Activated CD8-positive, alpha-beta T cell treated with anti-CD3 and anti-CD28 coated beads for 36 hours (primary cell): Measurements from ENCODE around the gene KRT15. TPM values are rescaled to one million over a fixed set of nuclear protein-coding genes. Genes with fewer than 3 reads are reported as not detected.

Experiments used
- ATAC-seq: fragments of 200-7000 bp; cut with Tn5 transposase; one replicate; pipeline ENCODE4 v1.10.0; 2021; ENCODE audit warnings: mild to moderate bottlenecking, moderate library complexity
- CTCF ChIA-PET: fragments of 350-600 bp; sonication (Branson Sonifier 250); formaldehyde crosslinking; loops from one replicate; lab custom pipeline; 2021; ENCODE audit warnings: antibody characterized with exemption; lab: Charles Lee
- POLR2A ChIA-PET: fragments of 350-600 bp; sonication (Branson Sonifier 250); formaldehyde crosslinking; loops from one replicate; lab custom pipeline; 2021; ENCODE audit warnings: antibody characterized with exemption; lab: Charles Lee
- DNase-seq: peaks from one replicate; pipeline ENCODE4 v3.0.0-alpha.2; 2020
- H3K27ac Mint-ChIP-seq: one replicate; pipeline ENCODE4 v1.8.0; 2021; ENCODE audit warnings: mild to moderate bottlenecking, mixed read lengths
- H3K27me3 Mint-ChIP-seq: one replicate; pipeline ENCODE4 v1.8.0; 2021; ENCODE audit warnings: mixed read lengths
- H3K36me3 Mint-ChIP-seq: one replicate; pipeline ENCODE4 v1.8.0; 2021; ENCODE audit warnings: low read depth, mixed read lengths
- H3K4me1 Mint-ChIP-seq: one replicate; pipeline ENCODE4 v1.8.0; 2021; ENCODE audit warnings: low read depth, mixed read lengths
- H3K4me3 Mint-ChIP-seq: one replicate; pipeline ENCODE4 v1.8.0; 2021; ENCODE audit warnings: mild to moderate bottlenecking, moderate library complexity, mixed read lengths
- H3K9me3 Mint-ChIP-seq: one replicate; pipeline ENCODE4 v1.8.0; 2021; ENCODE audit warnings: mixed read lengths
- intact Hi-C: fragments of 100-400 bp; cut with micrococcal nuclease; formaldehyde crosslinking; loops from one replicate; pipeline ENCODE4 v1.10.0; 2022
- total RNA-seq, 2 experiments: library from RNA; stranded (reverse); gene quantifications; one replicate each; pipeline ENCODE4 v1.2.3, GENCODE V29; 2021
- TF ChIP-seq, protein P1 (sequence below): fragments of 200-600 bp; IDR thresholded peaks from one replicate; pipeline ENCODE4 v1.8.0; 2022; ENCODE audit warnings: antibody characterized with exemption, mild to moderate bottlenecking

Gene KRT15
- total RNA-seq, 2 experiments from 2014 or later: not detected

DNA sequence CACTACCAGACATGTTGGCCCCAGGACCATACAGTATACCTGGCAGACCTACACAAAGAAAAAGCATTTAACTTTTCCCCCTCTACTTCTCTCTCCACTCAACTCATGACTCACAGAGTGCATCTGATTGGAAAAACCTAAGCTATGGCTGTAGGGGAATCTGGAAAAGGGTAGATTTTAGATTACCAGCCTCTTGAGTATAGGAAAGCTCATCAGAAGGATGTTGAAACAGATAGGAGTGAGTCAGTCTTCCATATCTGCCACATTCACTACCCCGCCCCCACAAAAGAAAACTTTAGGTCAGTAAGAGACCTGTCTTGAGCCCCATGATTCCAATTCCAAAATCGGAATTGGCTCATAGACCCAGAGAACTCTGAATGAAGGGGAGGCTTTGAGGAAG, 40.9 kb upstream of the KRT15 start:
- TF ChIP-seq, protein P1, sequence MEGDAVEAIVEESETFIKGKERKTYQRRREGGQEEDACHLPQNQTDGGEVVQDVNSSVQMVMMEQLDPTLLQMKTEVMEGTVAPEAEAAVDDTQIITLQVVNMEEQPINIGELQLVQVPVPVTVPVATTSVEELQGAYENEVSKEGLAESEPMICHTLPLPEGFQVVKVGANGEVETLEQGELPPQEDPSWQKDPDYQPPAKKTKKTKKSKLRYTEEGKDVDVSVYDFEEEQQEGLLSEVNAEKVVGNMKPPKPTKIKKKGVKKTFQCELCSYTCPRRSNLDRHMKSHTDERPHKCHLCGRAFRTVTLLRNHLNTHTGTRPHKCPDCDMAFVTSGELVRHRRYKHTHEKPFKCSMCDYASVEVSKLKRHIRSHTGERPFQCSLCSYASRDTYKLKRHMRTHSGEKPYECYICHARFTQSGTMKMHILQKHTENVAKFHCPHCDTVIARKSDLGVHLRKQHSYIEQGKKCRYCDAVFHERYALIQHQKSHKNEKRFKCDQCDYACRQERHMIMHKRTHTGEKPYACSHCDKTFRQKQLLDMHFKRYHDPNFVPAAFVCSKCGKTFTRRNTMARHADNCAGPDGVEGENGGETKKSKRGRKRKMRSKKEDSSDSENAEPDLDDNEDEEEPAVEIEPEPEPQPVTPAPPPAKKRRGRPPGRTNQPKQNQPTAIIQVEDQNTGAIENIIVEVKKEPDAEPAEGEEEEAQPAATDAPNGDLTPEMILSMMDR: no peak
- no peaks in the 10 kb centered on the region for H3K4me1 Mint-ChIP-seq
- H3K9me3 Mint-ChIP-seq: no peaks in the 10 kb centered on the region
- POLR2A ChIA-PET: interaction anchor here (1.5 kb wide), 1 partner anchor 11 kb away, joined by 4 read pairs; no protein-coding TSS in a partner anchor
- no peak for DNase-seq
- CTCF ChIA-PET: interaction anchor here (1.1 to 5.0 kb wide), 4 partner anchors 10 to 89 kb away, joined by 3 to 53 read pairs (median 5); no protein-coding TSS in a partner anchor
- intact Hi-C loops: no loop called here
- H3K36me3 Mint-ChIP-seq: no peaks in the 10 kb centered on the region
- no peak overlapping the region for H3K4me3 Mint-ChIP-seq
- H3K27ac Mint-ChIP-seq: no peak overlapping the region
- ATAC-seq: no peak
- peaks cover 35% of the 10 kb centered on the region for H3K27me3 Mint-ChIP-seq

- ChIA-PET CTCF (interaction anchor here (3.2 to 5.0 kb wide), 2 partner anchors 8 to 92 kb away, joined by 15 to 53 read pairs; no protein-coding TSS in a partner anchor), POLR2A (no interaction called here)
- H3K36me3 Mint-ChIP-seq: no peaks in the 10 kb centered on the region
- H3K4me1 Mint-ChIP-seq: no peaks in the 10 kb centered on the region
- H3K27me3 Mint-ChIP-seq: peaks cover 25% of the 10 kb centered on the region
- DNase-seq (no peak), ATAC-seq (no peak)
- no peaks in the 10 kb centered on the region for H3K9me3 Mint-ChIP-seq
- TF ChIP-seq, protein P1: no peak
- intact Hi-C loops: no loop called here
- no peak overlapping the region for H3K27ac Mint-ChIP-seq
- no peak overlapping the region for H3K4me3 Mint-ChIP-seq
These were observed 38.2 kb upstream of the KRT15 start for GRCh38 chr17:41556931-41557330.

DNA sequence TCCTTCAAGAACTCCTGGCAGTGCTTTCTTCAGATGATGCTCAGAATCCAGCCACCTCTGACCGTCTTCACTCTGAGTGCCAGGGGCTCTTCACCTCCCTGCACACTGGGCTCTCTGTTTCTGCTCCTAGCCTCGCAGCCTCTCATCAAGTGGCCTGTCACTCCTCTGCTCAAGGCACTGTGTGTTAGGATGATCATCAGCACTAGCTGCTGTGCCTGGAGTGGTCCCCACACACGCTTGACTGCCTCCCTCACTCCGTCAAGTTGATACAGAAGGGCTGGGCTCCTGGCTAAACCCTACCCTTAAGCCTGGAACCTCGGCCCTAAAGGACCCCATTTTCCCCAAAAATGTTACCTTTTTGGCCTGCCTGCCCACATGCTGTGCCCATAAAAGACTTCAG, 37.6 kb upstream of the KRT15 start:
- Mint-ChIP-seq H3K36me3 (no peaks in the 10 kb centered on the region), H3K4me3 (no peak overlapping the region), H3K27me3 (peaks cover 22% of the 10 kb centered on the region), H3K27ac (no peak overlapping the region), H3K9me3 (no peaks in the 10 kb centered on the region), H3K4me1 (no peaks in the 10 kb centered on the region)
- intact Hi-C loops: no loop called here
- TF ChIP-seq, protein P1: no peak
- ATAC-seq (no peak), DNase-seq (no peak)
- CTCF ChIA-PET: interaction anchor here (3.2 kb wide), 1 partner anchor 93 kb away, joined by 15 read pairs; no protein-coding TSS in a partner anchor
- POLR2A ChIA-PET: no interaction called here

- no peaks in the 10 kb centered on the region for H3K9me3 Mint-ChIP-seq
- POLR2A ChIA-PET: no interaction called here
- H3K27me3 Mint-ChIP-seq: peaks cover 22% of the 10 kb centered on the region
These were observed 36.6 kb upstream of the KRT15 start for GRCh38 chr17:41555105-41555887.

More at GRCh38 chr17:41555105-41555887, 36.6 kb upstream of the KRT15 start:
- H3K4me3 Mint-ChIP-seq: no peak overlapping the region
- DNase-seq (no peak), ATAC-seq (no peak)
- TF ChIP-seq, protein P1: no peak
- H3K36me3 Mint-ChIP-seq: no peaks in the 10 kb centered on the region
- intact Hi-C loops: no loop called here
- H3K4me1 Mint-ChIP-seq: no peaks in the 10 kb centered on the region
- CTCF ChIA-PET: interaction anchor here (1.4 kb wide), 1 partner anchor 93 kb away, joined by 6 read pairs; no protein-coding TSS in a partner anchor
- H3K27ac Mint-ChIP-seq: no peak overlapping the region
